Esophagus squamous epithelium (tissue), 5 donors: ENCODE results near the gene SRRM2. TPM values are rescaled to one million over a fixed set of nuclear protein-coding genes. Genes with fewer than 3 reads are reported as not detected.

ENCODE experiments used
- DNase-seq: peaks from one replicate; lab custom pipeline; 2025; lab: John Stamatoyannopoulos, UW
- H3K27ac ChIP-seq, 4 donors: fragments of 200-600 bp; sonication (generic); one replicate each; pipeline ENCODE4 v1.5.1; 2016 to 2019; ENCODE audit warnings: mild to moderate bottlenecking in 1 of 4
- H3K27me3 ChIP-seq, 4 donors: fragments of 200-600 bp; sonication (generic); 1 replicate in 3 of 4; 2 replicates in 1 of 4; pipeline versions ENCODE4 v1.5.1 to v1.6.0; 2017 to 2021; ENCODE audit warnings: antibody characterized with exemption in 1 of 4
- H3K36me3 ChIP-seq, 3 donors: fragments of 200-600 bp; sonication (generic); one replicate each; pipeline ENCODE4 v1.5.1; 2016 to 2019
- H3K4me1 ChIP-seq, 3 donors: fragments of 200-600 bp; sonication (generic); one replicate each; pipeline ENCODE4 v1.5.1; 2017 to 2019
- H3K4me3 ChIP-seq, 4 donors: fragments of 200-600 bp; sonication (generic); 1 replicate in 3 of 4; 2 replicates in 1 of 4; pipeline ENCODE4 v1.5.1; 2016 to 2019; ENCODE audit warnings: mild to moderate bottlenecking in 2 of 4, moderate library complexity in 1 of 4
- H3K9me3 ChIP-seq, 3 donors: fragments of 200-600 bp; sonication (generic); one replicate each; pipeline ENCODE4 v1.5.1; 2016 to 2019
- CTCF ChIP-seq, 6 experiments: fragments of 450-650 bp in 4 of 6; fragments of 200-600 bp in 2 of 6; sonication (generic) in 2 of 6; IDR thresholded peaks; one replicate each; pipeline ENCODE4 v1.5.1; 2016 to 2019; ENCODE audit warnings: antibody characterized with exemption in 6 of 6, mild to moderate bottlenecking in 4 of 6, moderate library complexity in 4 of 6
- POLR2A ChIP-seq, 4 donors: fragments of 450-650 bp; IDR thresholded peaks; one replicate each; pipeline ENCODE4 v1.6.1; 2017; ENCODE audit warnings: antibody characterized with exemption in 4 of 4, mild to moderate bottlenecking in 4 of 4, moderate library complexity in 3 of 4
- WGBS, 2 donors: methylation state at CpG; one replicate each; pipeline ENCODE4 v1.1.5; 2018; 5-methylcytosine and 5-hydroxymethylcytosine counted together
- intact Hi-C: fragments of 100-400 bp; cut with DNase I; formaldehyde crosslinking; loops from one replicate; pipeline ENCODE4 v1.15.0; 2022
- total RNA-seq, 4 donors: library from RNA; depleted of rRNA; stranded (reverse); fragments of >200 nt; gene quantifications; one replicate each; pipeline ENCODE4 v1.1.0, GENCODE V29; 2016
- donor health status: DM: yes; HTN: yes; CAD: no.

Gene SRRM2
- total RNA-seq, 4 donors from 2014 or later: 80.7 to 290 (median 233) TPM

GRCh38 chr16:2743007-2743810 lies 9.2 kb upstream of the SRRM2 start:
- 83 to 87% methylated on average over 7 to 14 of the region's 19 CpGs for WGBS, 2 donors
- intact Hi-C loops: no loop called here
- Histone ChIP-seq H3K27me3 (peaks cover 0 to 22% (median 0%) of the 10 kb centered on the region in 4 donors), H3K36me3 (no peaks in the 10 kb centered on the region), H3K4me3 (no peak overlapping the region), H3K9me3 (no peaks in the 10 kb centered on the region), H3K4me1 (peaks cover 0 to 18% (median 4%) of the 10 kb centered on the region in 3 donors), H3K27ac (no peak overlapping the region)
- DNase-seq: no peak
- TF ChIP-seq POLR2A (IDR thresholded peaks at IDR 0.05): no peak
- no peak for TF ChIP-seq CTCF (IDR thresholded peaks at IDR 0.05)

GRCh38 chr16:2744711-2745110 lies 7.7 kb upstream of the SRRM2 start:
- Histone ChIP-seq H3K27me3 (peaks cover 0 to 7% (median 0%) of the 10 kb centered on the region in 4 donors), H3K4me3 (no peak overlapping the region), H3K27ac (no peak overlapping the region), H3K4me1 (peaks cover 0 to 6% (median 0%) of the 10 kb centered on the region in 3 donors), H3K36me3 (peaks cover 0 to 8% (median 0%) of the 10 kb centered on the region in 3 donors), H3K9me3 (no peaks in the 10 kb centered on the region)
- WGBS, 2 donors: 82 to 88% methylated on average over 4 to 6 of the region's 6 CpGs
- intact Hi-C loops: no loop called here
- no peak for DNase-seq
- no peak for TF ChIP-seq POLR2A (IDR thresholded peaks at IDR 0.05)
- TF ChIP-seq CTCF (IDR thresholded peaks at IDR 0.05): no peak

- no peak for DNase-seq
- WGBS, 2 donors: 60 to 88% methylated on average over 2 to 3 of the region's 15 CpGs
- peaks cover 0 to 1% (median 0%) of the 10 kb centered on the region in 4 donors for H3K27me3 ChIP-seq
- no peak overlapping the region for H3K4me3 ChIP-seq
- TF ChIP-seq POLR2A (IDR thresholded peaks at IDR 0.05) (no peak), CTCF (IDR thresholded peaks at IDR 0.05) (no peak)
- H3K27ac ChIP-seq: no peak overlapping the region
- peaks cover 0 to 10% (median 0%) of the 10 kb centered on the region in 3 donors for H3K36me3 ChIP-seq
- intact Hi-C loops: no loop called here
- H3K9me3 ChIP-seq: no peaks in the 10 kb centered on the region
- H3K4me1 ChIP-seq: peaks cover 0 to under 1% (median 0%) of the 10 kb centered on the region in 3 donors
These were observed 7.1 kb upstream of the SRRM2 start for GRCh38 chr16:2745116-2745890.

- Histone ChIP-seq H3K27me3 (no peaks in the 10 kb centered on the region), H3K4me3 (no peak overlapping the region), H3K36me3 (peaks cover 0 to 10% (median 0%) of the 10 kb centered on the region in 3 donors), H3K9me3 (no peaks in the 10 kb centered on the region), H3K27ac (no peak overlapping the region), H3K4me1 (peaks cover 0 to 3% (median 0%) of the 10 kb centered on the region in 3 donors)
- 78 to 100% methylated on average over 2 to 8 of the region's 9 CpGs for WGBS, 2 donors
- no peak for DNase-seq
- TF ChIP-seq CTCF (IDR thresholded peaks at IDR 0.05): no peak
- no peak for TF ChIP-seq POLR2A (IDR thresholded peaks at IDR 0.05)
- intact Hi-C loops: no loop called here
These were observed 6.5 kb upstream of the SRRM2 start for GRCh38 chr16:2745961-2746360.
